BJ (cell line): ENCODE data around the gene RNASEH2B. TPM values are rescaled to one million over a fixed set of nuclear protein-coding genes. Genes with fewer than 3 reads are reported as not detected.
A peak's percentile ranks its signal among the peaks of the same experiment; 100 is the strongest.

ENCODE experiments used
- CTCF ChIA-PET: fragments of 350-600 bp; formaldehyde crosslinking; extraction: SDS; loops from one replicate; lab custom pipeline; 2021; ENCODE audit warnings: antibody characterized with exemption, inconsistent platforms; lab: Yijun Ruan, JAX
- POLR2A ChIA-PET: fragments of 300-600 bp; sonication (Branson Sonifier 250); formaldehyde crosslinking; extraction: SDS; loops from one replicate; lab custom pipeline; 2021; ENCODE audit warnings: antibody characterized with exemption; lab: Charles Lee
- DNase-seq: peaks from one replicate; pipeline ENCODE4 v3.0.0-alpha.2; 2011; ENCODE audit warnings: low read depth
- H3K27me3 ChIP-seq: 2 replicates; pipeline ENCODE4 v1.6.0; 2011; ENCODE audit warnings: low read length; ENCODE audit not compliant: control insufficient read depth, insufficient read depth
- H3K36me3 ChIP-seq: 2 replicates; pipeline ENCODE4 v1.5.1; 2011; ENCODE audit warnings: low read length; ENCODE audit not compliant: control insufficient read depth, insufficient read depth
- H3K4me3 ChIP-seq: 2 replicates; pipeline ENCODE4 v1.5.1; 2011; ENCODE audit warnings: low read depth, mild to moderate bottlenecking, control low read depth, low read length
- polyA plus RNA-seq: library from polyadenylated mRNA; depleted of rRNA; stranded (reverse); fragments of >200 nt; gene quantifications from 2 replicates; pipeline ENCODE4 v1.2.3, GENCODE V29; 2011
- TF ChIP-seq, protein P1 (sequence below): IDR thresholded peaks from 2 replicates; pipeline ENCODE4 v1.5.1; 2011; ENCODE audit warnings: low read depth, mild to moderate bottlenecking, control low read depth, inconsistent platforms, low read length, moderate library complexity; ENCODE audit not compliant: insufficient read depth

The RNASEH2B gene
- polyA plus RNA-seq, 1 experiment = 11.3 TPM

GRCh38 chr13:50901701-50902100, 7.9 kb upstream of the RNASEH2B start:
- ChIA-PET CTCF (interaction anchor here (1.0 kb wide), 1 partner anchor 10 kb away, joined by 6 read pairs; no protein-coding TSS in a partner anchor), POLR2A (interaction anchor here (0.5 kb wide), 1 partner anchor 819 kb away, joined by 4 read pairs; no protein-coding TSS in a partner anchor)
- Histone ChIP-seq H3K27me3 (no peaks in the 10 kb centered on the region), H3K4me3 (no peak overlapping the region), H3K36me3 (no peaks in the 10 kb centered on the region)
- TF ChIP-seq, protein P1, sequence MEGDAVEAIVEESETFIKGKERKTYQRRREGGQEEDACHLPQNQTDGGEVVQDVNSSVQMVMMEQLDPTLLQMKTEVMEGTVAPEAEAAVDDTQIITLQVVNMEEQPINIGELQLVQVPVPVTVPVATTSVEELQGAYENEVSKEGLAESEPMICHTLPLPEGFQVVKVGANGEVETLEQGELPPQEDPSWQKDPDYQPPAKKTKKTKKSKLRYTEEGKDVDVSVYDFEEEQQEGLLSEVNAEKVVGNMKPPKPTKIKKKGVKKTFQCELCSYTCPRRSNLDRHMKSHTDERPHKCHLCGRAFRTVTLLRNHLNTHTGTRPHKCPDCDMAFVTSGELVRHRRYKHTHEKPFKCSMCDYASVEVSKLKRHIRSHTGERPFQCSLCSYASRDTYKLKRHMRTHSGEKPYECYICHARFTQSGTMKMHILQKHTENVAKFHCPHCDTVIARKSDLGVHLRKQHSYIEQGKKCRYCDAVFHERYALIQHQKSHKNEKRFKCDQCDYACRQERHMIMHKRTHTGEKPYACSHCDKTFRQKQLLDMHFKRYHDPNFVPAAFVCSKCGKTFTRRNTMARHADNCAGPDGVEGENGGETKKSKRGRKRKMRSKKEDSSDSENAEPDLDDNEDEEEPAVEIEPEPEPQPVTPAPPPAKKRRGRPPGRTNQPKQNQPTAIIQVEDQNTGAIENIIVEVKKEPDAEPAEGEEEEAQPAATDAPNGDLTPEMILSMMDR = no peak
- no peak for DNase-seq

GRCh38 chr13:50905256-50905655, 4.3 kb upstream of the RNASEH2B start:
- Histone ChIP-seq H3K4me3 (no peak overlapping the region), H3K36me3 (no peaks in the 10 kb centered on the region), H3K27me3 (no peaks in the 10 kb centered on the region)
- POLR2A ChIA-PET = no interaction called here
- CTCF ChIA-PET = no interaction called here
- DNase-seq = no peak
- TF ChIP-seq, protein P1 = no peak

GRCh38 chr13:50907781-50908180, 1.8 kb upstream of the RNASEH2B start:
- Histone ChIP-seq H3K4me3 (no peak overlapping the region), H3K27me3 (no peaks in the 10 kb centered on the region), H3K36me3 (no peaks in the 10 kb centered on the region)
- ChIA-PET POLR2A (no interaction called here), CTCF (no interaction called here)
- TF ChIP-seq, protein P1 = no peak
- no peak for DNase-seq

GRCh38 chr13:50908371-50908770, 1.2 kb upstream of the RNASEH2B start:
- no peaks in the 10 kb centered on the region for H3K27me3 ChIP-seq
- H3K36me3 ChIP-seq = no peaks in the 10 kb centered on the region
- TF ChIP-seq, protein P1 = no peak
- CTCF ChIA-PET = no interaction called here
- POLR2A ChIA-PET = no interaction called here
- DNase-seq = no peak
- H3K4me3 ChIP-seq = no peak overlapping the region

GRCh38 chr13:50910485-50910805, 854 bp downstream of the RNASEH2B start:
- TF ChIP-seq, protein P1 = no peak
- Histone ChIP-seq H3K27me3 (no peaks in the 10 kb centered on the region), H3K4me3 (peak overlapping the region; percentile 59), H3K36me3 (no peaks in the 10 kb centered on the region)
- CTCF ChIA-PET = interaction anchor here (1.0 to 2.0 kb wide), 2 partner anchors 825 to 934 kb away, joined by 3 to 8 read pairs; no protein-coding TSS in a partner anchor
- no peak for DNase-seq
- POLR2A ChIA-PET = no interaction called here
